ENCODE results near the gene FILIP1L. TPM values are rescaled to one million over a fixed set of nuclear protein-coding genes. Genes with fewer than 3 reads are reported as not detected.
A peak's percentile ranks its signal among the peaks of the same experiment; 100 is the strongest.

Gene FILIP1L
- total RNA-seq, 1 donor from 2014 or later = 47.0 TPM

- Mint-ChIP-seq H3K27ac (ENCODE audit: unreplicated experiment) (no peak overlapping the region), H3K27me3 (ENCODE audit: unreplicated experiment) (no peaks in the 10 kb centered on the region), H3K36me3 (ENCODE audit: unreplicated experiment) (peaks cover 12% of the 10 kb centered on the region), H3K9me3 (ENCODE audit: unreplicated experiment) (peaks cover 19% of the 10 kb centered on the region), H3K4me3 (ENCODE audit: unreplicated experiment) (no peak overlapping the region), H3K4me1 (ENCODE audit: unreplicated experiment) (peaks cover 12% of the 10 kb centered on the region)
- TF ChIP-seq CTCF (IDR thresholded peaks at IDR 0.05) = no peak
- no peak for DNase-seq (ENCODE audit: extremely low spot score, unreplicated experiment)
Observed at GRCh38 chr3:100140976-100141375, 26.7 kb upstream of the FILIP1L start.

GRCh38 chr3:100136921-100137320 is 22.6 kb upstream of the FILIP1L start:
- Mint-ChIP-seq H3K27ac (ENCODE audit: unreplicated experiment) (peak overlapping the region; percentile 36), H3K4me1 (ENCODE audit: unreplicated experiment) (peaks cover 13% of the 10 kb centered on the region), H3K27me3 (ENCODE audit: unreplicated experiment) (no peaks in the 10 kb centered on the region), H3K36me3 (ENCODE audit: unreplicated experiment) (peaks cover 3% of the 10 kb centered on the region), H3K9me3 (ENCODE audit: unreplicated experiment) (no peaks in the 10 kb centered on the region), H3K4me3 (ENCODE audit: unreplicated experiment) (no peak overlapping the region)
- no peak for TF ChIP-seq CTCF (IDR thresholded peaks at IDR 0.05)
- no peak for DNase-seq (ENCODE audit: extremely low spot score, unreplicated experiment)

- no peak for TF ChIP-seq CTCF (IDR thresholded peaks at IDR 0.05)
- Mint-ChIP-seq H3K4me3 (ENCODE audit: unreplicated experiment) (no peak overlapping the region), H3K27ac (ENCODE audit: unreplicated experiment) (no peak overlapping the region), H3K4me1 (ENCODE audit: unreplicated experiment) (peaks cover 3% of the 10 kb centered on the region), H3K27me3 (ENCODE audit: unreplicated experiment) (no peaks in the 10 kb centered on the region), H3K36me3 (ENCODE audit: unreplicated experiment) (no peaks in the 10 kb centered on the region), H3K9me3 (ENCODE audit: unreplicated experiment) (no peaks in the 10 kb centered on the region)
- DNase-seq (ENCODE audit: extremely low spot score, unreplicated experiment) = no peak
Observed at GRCh38 chr3:100131241-100131640, 16.9 kb upstream of the FILIP1L start.

GRCh38 chr3:100129941-100130340 is 15.6 kb upstream of the FILIP1L start:
- no peak for TF ChIP-seq CTCF (IDR thresholded peaks at IDR 0.05)
- H3K4me3 Mint-ChIP-seq (ENCODE audit: unreplicated experiment) = no peak overlapping the region
- no peak for DNase-seq (ENCODE audit: extremely low spot score, unreplicated experiment)
- no peak overlapping the region for H3K27ac Mint-ChIP-seq (ENCODE audit: unreplicated experiment)
- no peaks in the 10 kb centered on the region for H3K9me3 Mint-ChIP-seq (ENCODE audit: unreplicated experiment)
- no peaks in the 10 kb centered on the region for H3K36me3 Mint-ChIP-seq (ENCODE audit: unreplicated experiment)
- no peaks in the 10 kb centered on the region for H3K27me3 Mint-ChIP-seq (ENCODE audit: unreplicated experiment)
- H3K4me1 Mint-ChIP-seq (ENCODE audit: unreplicated experiment) = peaks cover 13% of the 10 kb centered on the region

DNA sequence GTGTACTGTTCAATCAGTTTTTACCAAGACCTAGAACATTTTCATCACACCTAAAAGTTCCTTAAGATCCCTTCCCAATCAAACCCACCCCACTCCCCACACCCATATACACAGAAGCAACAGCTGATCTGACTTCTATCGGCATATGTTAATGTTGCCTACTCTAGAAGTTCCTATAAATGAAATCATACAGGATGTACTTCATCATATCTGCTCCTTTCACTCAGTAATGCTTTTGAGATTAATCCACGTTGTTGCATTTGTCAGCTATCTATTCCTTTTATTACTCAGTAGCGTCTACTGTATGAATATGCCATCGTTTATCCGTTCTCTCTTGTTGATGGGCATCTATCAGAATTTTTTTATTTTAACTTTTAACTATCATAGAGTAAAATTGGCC is 14.3 kb upstream of the FILIP1L start:
- no peak overlapping the region for H3K4me3 Mint-ChIP-seq (ENCODE audit: unreplicated experiment)
- H3K27ac Mint-ChIP-seq (ENCODE audit: unreplicated experiment) = no peak overlapping the region
- H3K9me3 Mint-ChIP-seq (ENCODE audit: unreplicated experiment) = no peaks in the 10 kb centered on the region
- peaks cover 22% of the 10 kb centered on the region for H3K4me1 Mint-ChIP-seq (ENCODE audit: unreplicated experiment)
- no peaks in the 10 kb centered on the region for H3K27me3 Mint-ChIP-seq (ENCODE audit: unreplicated experiment)
- TF ChIP-seq CTCF (IDR thresholded peaks at IDR 0.05) = no peak
- H3K36me3 Mint-ChIP-seq (ENCODE audit: unreplicated experiment) = no peaks in the 10 kb centered on the region
- no peak for DNase-seq (ENCODE audit: extremely low spot score, unreplicated experiment)
